Measurements from ENCODE around the gene MYT1.

DNA sequence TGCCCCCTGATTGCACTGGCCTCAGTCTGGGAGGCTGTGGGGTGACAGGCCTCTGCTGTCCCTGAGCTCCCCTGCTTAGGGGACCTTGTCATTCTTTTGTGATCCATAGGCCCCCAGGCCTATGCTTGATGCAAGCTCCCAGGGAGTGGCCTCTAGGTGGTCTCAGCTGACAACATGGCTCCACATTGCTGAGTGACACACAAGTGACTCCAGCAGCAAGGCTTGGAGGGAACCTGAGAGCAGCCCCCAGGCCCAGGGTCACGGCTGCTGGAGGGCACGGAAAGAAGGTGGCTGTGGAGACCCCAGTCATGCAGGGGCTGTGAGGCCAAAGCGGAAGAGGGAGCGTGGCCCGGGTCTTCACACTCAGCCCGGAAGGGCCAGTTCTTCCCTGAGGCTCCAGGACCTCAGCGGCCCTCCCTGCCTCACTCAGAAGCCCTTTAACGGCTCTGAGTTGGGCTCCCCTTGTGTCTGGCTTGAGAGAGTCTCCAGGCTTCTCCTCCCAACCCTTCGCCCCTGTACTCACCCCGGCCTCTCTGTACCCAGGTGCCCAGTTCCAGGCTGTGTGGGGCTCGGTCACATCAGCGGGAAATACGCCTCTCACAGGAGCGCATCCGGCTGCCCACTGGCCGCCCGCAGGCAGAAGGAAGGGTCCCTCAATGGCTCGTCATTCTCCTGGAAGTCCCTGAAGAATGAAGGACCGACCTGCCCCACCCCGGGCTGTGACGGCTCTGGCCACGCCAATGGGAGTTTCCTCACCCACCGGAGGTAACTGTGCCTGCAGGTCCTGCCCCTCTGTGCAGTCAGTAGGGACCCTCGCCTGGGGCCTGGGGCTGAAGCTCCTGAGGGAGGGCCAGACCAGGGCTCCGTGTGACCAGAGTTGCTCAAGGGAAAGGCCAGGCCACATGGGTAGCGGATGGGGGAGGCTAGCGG lies 67.6 kb downstream of the MYT1 start:
- TF ChIP-seq, protein P1, sequence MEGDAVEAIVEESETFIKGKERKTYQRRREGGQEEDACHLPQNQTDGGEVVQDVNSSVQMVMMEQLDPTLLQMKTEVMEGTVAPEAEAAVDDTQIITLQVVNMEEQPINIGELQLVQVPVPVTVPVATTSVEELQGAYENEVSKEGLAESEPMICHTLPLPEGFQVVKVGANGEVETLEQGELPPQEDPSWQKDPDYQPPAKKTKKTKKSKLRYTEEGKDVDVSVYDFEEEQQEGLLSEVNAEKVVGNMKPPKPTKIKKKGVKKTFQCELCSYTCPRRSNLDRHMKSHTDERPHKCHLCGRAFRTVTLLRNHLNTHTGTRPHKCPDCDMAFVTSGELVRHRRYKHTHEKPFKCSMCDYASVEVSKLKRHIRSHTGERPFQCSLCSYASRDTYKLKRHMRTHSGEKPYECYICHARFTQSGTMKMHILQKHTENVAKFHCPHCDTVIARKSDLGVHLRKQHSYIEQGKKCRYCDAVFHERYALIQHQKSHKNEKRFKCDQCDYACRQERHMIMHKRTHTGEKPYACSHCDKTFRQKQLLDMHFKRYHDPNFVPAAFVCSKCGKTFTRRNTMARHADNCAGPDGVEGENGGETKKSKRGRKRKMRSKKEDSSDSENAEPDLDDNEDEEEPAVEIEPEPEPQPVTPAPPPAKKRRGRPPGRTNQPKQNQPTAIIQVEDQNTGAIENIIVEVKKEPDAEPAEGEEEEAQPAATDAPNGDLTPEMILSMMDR (conservative IDR thresholded peaks at IDR 0.05) = no peak
- no peak for TF ChIP-seq EZH2 (IDR thresholded peaks at IDR 0.05; ENCODE audit: low read depth)

Data from PC-9 (cell line).